Keratinocyte (primary cell): ENCODE results near the gene ASH1L.

Experiments used
- EZH2 ChIP-seq: IDR thresholded peaks from one replicate; pipeline ENCODE4 v1.6.1; 2012; ENCODE audit warnings: inconsistent platforms, mild to moderate bottlenecking, low read length, moderate library complexity
- TF ChIP-seq, protein P1 (sequence below), 3 experiments: IDR thresholded peaks in 1 of 3; conservative IDR thresholded peaks in 1 of 3; optimal IDR thresholded peaks in 1 of 3; 2 replicates in 2 of 3; 3 replicates in 1 of 3; pipeline versions ENCODE3 to v1.5.1; 2011; ENCODE audit warnings: low read length in 3 of 3, mild to moderate bottlenecking in 3 of 3, moderate library complexity in 2 of 3, control low read depth in 1 of 3, inconsistent platforms in 1 of 3; ENCODE audit not compliant: insufficient read depth in 2 of 3; ENCODE audit errors: extremely low read depth in 1 of 3

GRCh38 chr1:155325603-155325893 lies 237.1 kb downstream of the ASH1L start:
- TF ChIP-seq, protein P1, sequence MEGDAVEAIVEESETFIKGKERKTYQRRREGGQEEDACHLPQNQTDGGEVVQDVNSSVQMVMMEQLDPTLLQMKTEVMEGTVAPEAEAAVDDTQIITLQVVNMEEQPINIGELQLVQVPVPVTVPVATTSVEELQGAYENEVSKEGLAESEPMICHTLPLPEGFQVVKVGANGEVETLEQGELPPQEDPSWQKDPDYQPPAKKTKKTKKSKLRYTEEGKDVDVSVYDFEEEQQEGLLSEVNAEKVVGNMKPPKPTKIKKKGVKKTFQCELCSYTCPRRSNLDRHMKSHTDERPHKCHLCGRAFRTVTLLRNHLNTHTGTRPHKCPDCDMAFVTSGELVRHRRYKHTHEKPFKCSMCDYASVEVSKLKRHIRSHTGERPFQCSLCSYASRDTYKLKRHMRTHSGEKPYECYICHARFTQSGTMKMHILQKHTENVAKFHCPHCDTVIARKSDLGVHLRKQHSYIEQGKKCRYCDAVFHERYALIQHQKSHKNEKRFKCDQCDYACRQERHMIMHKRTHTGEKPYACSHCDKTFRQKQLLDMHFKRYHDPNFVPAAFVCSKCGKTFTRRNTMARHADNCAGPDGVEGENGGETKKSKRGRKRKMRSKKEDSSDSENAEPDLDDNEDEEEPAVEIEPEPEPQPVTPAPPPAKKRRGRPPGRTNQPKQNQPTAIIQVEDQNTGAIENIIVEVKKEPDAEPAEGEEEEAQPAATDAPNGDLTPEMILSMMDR (optimal IDR thresholded peaks at IDR 0.05 in 1 of 3, IDR thresholded peaks at IDR 0.05 in 1 of 3, conservative IDR thresholded peaks at IDR 0.05 in 1 of 3; ENCODE audit: extremely low read depth in 1 of 3, insufficient read depth in 2 of 3, low read length in 3 of 3) = no peak
- TF ChIP-seq EZH2 = no peak
